NCI-H748 treated with DMSO at 0.1 percent for 48 hours (cell line): ENCODE results near the gene GRB2.
A peak's percentile ranks its signal among the peaks of the same experiment; 100 is the strongest.
"Not testable (repeated sequence)": the region's sequence is repeated elsewhere in the genome, so short reads cannot be mapped to it uniquely, and the experiment has no call there.

Experiments
- DNase-seq: peaks from one replicate; lab custom pipeline; 2025; lab: John Stamatoyannopoulos, UW

GRB2 gene

GRCh38 chr17:75405365-75406221, at the start of gene GRB2:
GRB2 (minus strand) TSS chr17:75405678; CDS start chr17:75393628, 12,050 bp downstream.
- peak; percentile 73 for DNase-seq

GRCh38 chr17:75454672-75455071, 49.2 kb upstream of the GRB2 start:
- DNase-seq: not testable (repeated sequence)

GRCh38 chr17:75454193-75454592, 48.7 kb upstream of the GRB2 start:
- no peak for DNase-seq

GRCh38 chr17:75450270-75450669, 44.8 kb upstream of the GRB2 start:
- DNase-seq: no peak

GRCh38 chr17:75447951-75448856, 42.7 kb upstream of the GRB2 start:
- DNase-seq: no peak

- DNase-seq: not testable (repeated sequence)
Measured at GRCh38 chr17:75445896-75446295, 40.4 kb upstream of the GRB2 start.

- no peak for DNase-seq
Measured at GRCh38 chr17:75445296-75445695, 39.8 kb upstream of the GRB2 start.

- DNase-seq: no peak
Measured at GRCh38 chr17:75442168-75443103, 37.0 kb upstream of the GRB2 start.

- no peak for DNase-seq
Measured at GRCh38 chr17:75440738-75441448, 35.4 kb upstream of the GRB2 start.

- no peak for DNase-seq
Measured at GRCh38 chr17:75439287-75439686, 33.8 kb upstream of the GRB2 start.

- DNase-seq: not testable (repeated sequence)
Measured at GRCh38 chr17:75437404-75437803, 31.9 kb upstream of the GRB2 start.

- DNase-seq: not testable (repeated sequence)
Measured at GRCh38 chr17:75434433-75434832, 29.0 kb upstream of the GRB2 start.

GRCh38 chr17:75433218-75433783, 27.8 kb upstream of the GRB2 start:
- no peak for DNase-seq

GRCh38 chr17:75430159-75430974, 24.9 kb upstream of the GRB2 start:
- no peak for DNase-seq

- no peak for DNase-seq
Measured at GRCh38 chr17:75428543-75429469, 23.3 kb upstream of the GRB2 start.

GRCh38 chr17:75418531-75418930, 13.1 kb upstream of the GRB2 start:
- DNase-seq: no peak

- no peak for DNase-seq
Measured at GRCh38 chr17:75417054-75417580, 11.6 kb upstream of the GRB2 start.

- DNase-seq: no peak
Measured at GRCh38 chr17:75416006-75416405, 10.5 kb upstream of the GRB2 start.
